Measurements from ENCODE around the gene ABCD4.

- TF ChIP-seq ZNF274 (IDR thresholded peaks at IDR 0.05; ENCODE audit: low read depth, low read length) (no peak), SUZ12 (IDR thresholded peaks at IDR 0.05; ENCODE audit: extremely low read depth, insufficient read depth, insufficient read length) (no peak)
These were observed 16.0 kb downstream of the ABCD4 start for GRCh38 chr14:74286736-74287135.

Data from NT2/D1 (cell line).